ENCODE results near the gene FOXP3. TPM values are rescaled to one million over a fixed set of nuclear protein-coding genes. Genes with fewer than 3 reads are reported as not detected.

The FOXP3 gene
- total RNA-seq, 4 donors from 2014 or later = not detected

DNA sequence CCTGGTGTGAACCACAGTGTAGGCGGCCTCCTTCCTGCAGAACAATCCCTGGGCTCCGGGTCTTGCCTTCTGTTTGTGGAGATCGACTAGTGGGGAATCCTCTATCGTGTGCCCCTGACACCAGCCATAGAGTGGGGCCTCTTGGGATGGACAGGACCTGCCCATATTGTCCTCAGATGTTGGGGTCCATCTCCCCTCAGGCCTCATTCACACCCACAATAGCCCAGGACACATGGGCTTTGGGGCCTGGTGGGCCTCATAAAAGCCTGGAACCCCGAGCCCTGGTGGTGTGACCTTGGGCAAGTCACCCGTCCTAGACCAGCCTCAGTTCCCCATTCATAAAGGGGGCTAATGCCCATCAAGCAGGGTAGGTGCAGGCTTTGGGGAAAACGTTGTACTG lies 25.7 kb upstream of the FOXP3 start:
- Histone ChIP-seq H3K4me1 (no peaks in the 10 kb centered on the region), H3K27ac (no peak overlapping the region), H3K27me3 (no peaks in the 10 kb centered on the region), H3K4me3 (no peak overlapping the region), H3K9me3 (no peaks in the 10 kb centered on the region), H3K36me3 (no peaks in the 10 kb centered on the region)
- intact Hi-C loops (cut with DNase I; ENCODE audit: low total_unique reads) = no loop called here
- TF ChIP-seq, protein P1, sequence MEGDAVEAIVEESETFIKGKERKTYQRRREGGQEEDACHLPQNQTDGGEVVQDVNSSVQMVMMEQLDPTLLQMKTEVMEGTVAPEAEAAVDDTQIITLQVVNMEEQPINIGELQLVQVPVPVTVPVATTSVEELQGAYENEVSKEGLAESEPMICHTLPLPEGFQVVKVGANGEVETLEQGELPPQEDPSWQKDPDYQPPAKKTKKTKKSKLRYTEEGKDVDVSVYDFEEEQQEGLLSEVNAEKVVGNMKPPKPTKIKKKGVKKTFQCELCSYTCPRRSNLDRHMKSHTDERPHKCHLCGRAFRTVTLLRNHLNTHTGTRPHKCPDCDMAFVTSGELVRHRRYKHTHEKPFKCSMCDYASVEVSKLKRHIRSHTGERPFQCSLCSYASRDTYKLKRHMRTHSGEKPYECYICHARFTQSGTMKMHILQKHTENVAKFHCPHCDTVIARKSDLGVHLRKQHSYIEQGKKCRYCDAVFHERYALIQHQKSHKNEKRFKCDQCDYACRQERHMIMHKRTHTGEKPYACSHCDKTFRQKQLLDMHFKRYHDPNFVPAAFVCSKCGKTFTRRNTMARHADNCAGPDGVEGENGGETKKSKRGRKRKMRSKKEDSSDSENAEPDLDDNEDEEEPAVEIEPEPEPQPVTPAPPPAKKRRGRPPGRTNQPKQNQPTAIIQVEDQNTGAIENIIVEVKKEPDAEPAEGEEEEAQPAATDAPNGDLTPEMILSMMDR (IDR thresholded peaks at IDR 0.05) = no peak
- TF ChIP-seq POLR2A (IDR thresholded peaks at IDR 0.05) = no peak
- no peak for DNase-seq

DNA sequence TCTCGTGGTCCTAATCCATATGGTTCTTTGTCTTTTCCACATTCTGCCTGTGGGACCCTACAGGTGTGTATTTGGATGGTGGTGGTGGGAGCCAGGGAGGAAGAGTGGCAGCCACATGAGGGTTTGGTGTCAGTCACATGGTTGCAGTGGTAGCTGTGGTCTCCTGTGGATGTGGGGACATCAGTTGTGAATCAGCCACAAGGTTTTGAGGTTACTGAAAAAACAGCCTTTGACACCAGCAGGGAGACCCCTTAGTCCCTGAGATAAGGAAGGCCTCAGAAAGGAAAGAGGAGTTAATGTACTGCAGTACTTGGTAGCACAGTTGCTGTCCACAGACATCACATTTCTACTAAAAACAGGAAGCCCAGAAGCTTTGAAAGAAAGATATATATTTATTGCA lies 23.2 kb upstream of the FOXP3 start:
- no peak for DNase-seq
- Histone ChIP-seq H3K27me3 (no peaks in the 10 kb centered on the region), H3K27ac (no peak overlapping the region), H3K9me3 (no peaks in the 10 kb centered on the region), H3K4me1 (no peaks in the 10 kb centered on the region), H3K36me3 (no peaks in the 10 kb centered on the region), H3K4me3 (no peak overlapping the region)
- TF ChIP-seq POLR2A (IDR thresholded peaks at IDR 0.05) = no peak
- TF ChIP-seq, protein P1 (IDR thresholded peaks at IDR 0.05) = no peak
- intact Hi-C loops (cut with DNase I; ENCODE audit: low total_unique reads) = no loop called here

DNA sequence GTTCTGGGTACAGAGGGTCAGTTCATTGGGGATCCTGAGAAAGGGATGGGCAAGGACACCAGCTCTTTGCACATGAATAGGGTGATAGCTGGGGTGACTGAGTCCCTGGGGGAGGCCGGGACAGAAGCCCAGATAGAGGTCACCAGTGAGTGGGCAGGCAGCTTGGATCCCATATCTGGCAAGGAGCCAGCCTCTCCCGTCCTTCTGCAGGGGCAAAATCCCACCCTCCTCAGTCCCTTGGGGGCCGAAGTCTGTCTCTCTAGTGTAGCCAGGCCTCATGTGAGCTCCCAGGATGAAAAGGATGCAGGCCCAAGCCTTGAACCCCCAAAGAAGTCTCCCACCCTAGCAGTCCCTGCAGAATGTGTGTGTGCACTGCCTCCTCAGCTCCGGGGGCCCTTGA lies 22.1 kb upstream of the FOXP3 start:
- DNase-seq = no peak
- Histone ChIP-seq H3K36me3 (no peaks in the 10 kb centered on the region), H3K4me3 (no peak overlapping the region), H3K27me3 (no peaks in the 10 kb centered on the region), H3K4me1 (no peaks in the 10 kb centered on the region), H3K9me3 (no peaks in the 10 kb centered on the region), H3K27ac (no peak overlapping the region)
- TF ChIP-seq, protein P1 (IDR thresholded peaks at IDR 0.05) = no peak
- TF ChIP-seq POLR2A (IDR thresholded peaks at IDR 0.05) = no peak
- intact Hi-C loops (cut with DNase I; ENCODE audit: low total_unique reads) = no loop called here

DNA sequence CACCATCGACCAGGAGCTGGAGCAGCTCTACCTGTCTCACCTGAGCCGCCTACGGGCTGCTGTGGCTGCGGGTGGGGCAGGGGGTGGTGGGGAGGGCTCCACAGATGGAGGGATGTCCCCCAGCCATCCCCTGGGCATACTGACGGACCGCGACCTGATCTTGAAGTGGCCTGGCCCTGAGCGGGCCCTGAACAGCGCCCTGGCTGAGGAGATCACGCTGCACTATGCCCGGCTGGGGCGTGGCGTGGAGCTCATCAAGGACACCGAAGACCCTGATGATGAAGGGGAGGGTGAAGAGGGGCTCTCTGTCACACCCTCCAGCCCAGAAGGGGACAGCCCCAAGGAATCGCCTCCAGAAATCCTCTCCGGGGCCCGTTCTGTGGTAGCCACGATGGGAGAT lies 21.6 kb upstream of the FOXP3 start:
- Histone ChIP-seq H3K36me3 (no peaks in the 10 kb centered on the region), H3K4me1 (no peaks in the 10 kb centered on the region)
- intact Hi-C loops (cut with DNase I; ENCODE audit: low total_unique reads) = no loop called here

DNA sequence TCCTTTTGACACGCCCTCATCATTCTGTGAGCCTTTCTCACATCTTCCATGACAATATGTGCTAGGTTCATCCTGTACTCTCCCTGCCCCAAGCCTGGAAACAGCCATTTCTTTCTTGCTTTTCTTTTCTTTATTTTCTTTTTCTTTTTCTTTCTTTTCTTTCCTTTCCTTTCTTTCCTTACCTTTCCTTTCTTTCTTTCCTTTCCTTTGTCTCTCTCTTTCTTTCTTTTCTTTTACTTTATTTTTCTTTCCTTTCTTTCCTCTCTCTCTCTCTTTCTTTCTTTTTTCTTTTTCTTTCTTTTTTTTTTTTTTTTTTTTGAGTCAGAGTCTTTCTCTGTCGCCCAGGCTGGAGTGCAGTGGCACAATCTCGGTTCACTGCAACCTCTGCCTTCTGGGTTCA lies 19.7 kb upstream of the FOXP3 start:
- Histone ChIP-seq H3K4me3 (no peak overlapping the region), H3K36me3 (no peaks in the 10 kb centered on the region), H3K4me1 (no peaks in the 10 kb centered on the region), H3K27me3 (no peaks in the 10 kb centered on the region), H3K27ac (no peak overlapping the region), H3K9me3 (no peaks in the 10 kb centered on the region)
- TF ChIP-seq, protein P1 (IDR thresholded peaks at IDR 0.05) = no peak
- TF ChIP-seq POLR2A (IDR thresholded peaks at IDR 0.05) = no peak
- no peak for DNase-seq
- intact Hi-C loops (cut with DNase I; ENCODE audit: low total_unique reads) = no loop called here

More for the DNA sequence above, 21.6 kb upstream of the FOXP3 start:
- no peaks in the 10 kb centered on the region for H3K27me3 ChIP-seq
- H3K9me3 ChIP-seq = no peaks in the 10 kb centered on the region
- H3K4me3 ChIP-seq = no peak overlapping the region
- no peak for DNase-seq
- no peak overlapping the region for H3K27ac ChIP-seq
- TF ChIP-seq, protein P1 (IDR thresholded peaks at IDR 0.05) = no peak
- no peak for TF ChIP-seq POLR2A (IDR thresholded peaks at IDR 0.05)

Data from uterus (tissue), 4 donors.